Thyroid gland (tissue), 4 donors: ENCODE results near the gene SPOCK1.

Source experiments
- POLR2A ChIP-seq, 2 donors: fragments of 450-650 bp; IDR thresholded peaks; one replicate each; pipeline ENCODE4 v1.6.1; 2017; ENCODE audit warnings: antibody characterized with exemption in 2 of 2, mild to moderate bottlenecking in 2 of 2, moderate library complexity in 1 of 2
- TF ChIP-seq, protein P1 (sequence below), 6 experiments: fragments of 200-600 bp in 3 of 6; fragments of 450-650 bp in 3 of 6; sonication (generic) in 3 of 6; IDR thresholded peaks; one replicate each; pipeline ENCODE4 v1.5.1; 2016 to 2019; ENCODE audit warnings: antibody characterized with exemption in 6 of 6, mild to moderate bottlenecking in 2 of 6, inconsistent platforms in 1 of 6, moderate library complexity in 1 of 6

DNA sequence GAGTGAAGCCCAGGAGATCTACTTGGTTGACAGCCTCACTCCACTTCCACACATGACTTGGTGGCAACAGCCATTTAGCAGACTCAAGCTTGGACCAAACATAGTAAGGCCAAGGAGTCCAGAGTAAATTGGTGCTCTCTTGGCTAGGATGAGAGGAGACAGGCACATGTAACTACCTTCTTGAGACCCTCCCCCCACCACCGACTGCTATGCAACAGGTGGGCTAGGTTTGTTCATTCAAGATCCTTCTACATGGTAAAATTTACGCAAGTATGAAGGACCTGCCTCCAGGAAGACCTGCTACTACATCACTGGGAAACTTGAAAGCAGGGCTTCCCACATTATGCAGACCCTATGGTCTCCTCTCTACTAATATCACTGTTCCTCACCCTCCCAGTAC is 442.4 kb downstream of the SPOCK1 start:
- no peak for TF ChIP-seq POLR2A (IDR thresholded peaks at IDR 0.05)
- TF ChIP-seq, protein P1, sequence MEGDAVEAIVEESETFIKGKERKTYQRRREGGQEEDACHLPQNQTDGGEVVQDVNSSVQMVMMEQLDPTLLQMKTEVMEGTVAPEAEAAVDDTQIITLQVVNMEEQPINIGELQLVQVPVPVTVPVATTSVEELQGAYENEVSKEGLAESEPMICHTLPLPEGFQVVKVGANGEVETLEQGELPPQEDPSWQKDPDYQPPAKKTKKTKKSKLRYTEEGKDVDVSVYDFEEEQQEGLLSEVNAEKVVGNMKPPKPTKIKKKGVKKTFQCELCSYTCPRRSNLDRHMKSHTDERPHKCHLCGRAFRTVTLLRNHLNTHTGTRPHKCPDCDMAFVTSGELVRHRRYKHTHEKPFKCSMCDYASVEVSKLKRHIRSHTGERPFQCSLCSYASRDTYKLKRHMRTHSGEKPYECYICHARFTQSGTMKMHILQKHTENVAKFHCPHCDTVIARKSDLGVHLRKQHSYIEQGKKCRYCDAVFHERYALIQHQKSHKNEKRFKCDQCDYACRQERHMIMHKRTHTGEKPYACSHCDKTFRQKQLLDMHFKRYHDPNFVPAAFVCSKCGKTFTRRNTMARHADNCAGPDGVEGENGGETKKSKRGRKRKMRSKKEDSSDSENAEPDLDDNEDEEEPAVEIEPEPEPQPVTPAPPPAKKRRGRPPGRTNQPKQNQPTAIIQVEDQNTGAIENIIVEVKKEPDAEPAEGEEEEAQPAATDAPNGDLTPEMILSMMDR (IDR thresholded peaks at IDR 0.05): no peak
